Measurements from ENCODE around the gene ZCWPW1. TPM values are rescaled to one million over a fixed set of nuclear protein-coding genes. Genes with fewer than 3 reads are reported as not detected.

Gene ZCWPW1
- total RNA-seq, 1 experiment from 2014 or later, result 7.4 TPM

DNA sequence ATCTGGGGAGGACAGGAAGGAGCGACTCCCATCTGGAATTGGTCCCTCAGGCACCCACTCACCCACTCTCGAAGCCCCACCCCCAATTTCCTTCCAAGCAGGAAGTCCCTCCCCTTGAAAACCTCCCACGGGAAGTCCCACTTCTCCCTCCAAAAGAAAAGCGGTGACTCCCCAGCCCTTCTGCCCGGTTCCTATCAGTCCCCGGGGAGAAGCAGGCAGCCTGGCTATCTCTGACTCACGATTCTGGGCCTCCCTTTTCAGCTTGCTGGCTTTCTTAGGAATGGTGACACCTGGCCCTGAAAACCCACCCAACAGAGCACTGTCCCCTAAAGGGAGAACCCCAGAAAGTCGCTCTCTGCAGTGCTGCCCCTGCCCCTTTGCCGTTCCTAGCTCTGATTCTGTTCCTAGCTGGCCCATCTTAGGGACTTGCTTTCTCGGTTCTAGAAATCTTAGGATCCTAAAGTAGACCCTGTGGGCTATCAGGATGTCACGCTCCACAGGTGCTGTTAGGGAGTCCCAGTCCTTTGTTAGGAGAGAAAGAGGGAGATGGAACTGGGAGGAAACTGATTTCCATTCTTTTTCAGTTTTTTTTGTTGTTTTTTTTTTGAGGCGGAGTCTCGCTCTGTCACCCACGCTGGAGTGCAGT lies 44.5 kb upstream of the ZCWPW1 start:
- CTCF ChIA-PET, result no interaction called here
- Histone ChIP-seq H2AFZ (no peak overlapping the region), H3K27me3 (ENCODE audit: insufficient read depth, low read depth) (no peaks in the 10 kb centered on the region), H4K20me1 (ENCODE audit: insufficient read depth) (peaks cover 4% of the 10 kb centered on the region; the same call in 1 of the 2 replicates), H3K4me1 (replicated peaks; ENCODE audit: insufficient read depth) (peaks cover 8% of the 10 kb centered on the region), H3K4me2 (no peak overlapping the region), H3F3A (ENCODE audit: insufficient read depth, low read depth) (peaks cover 14% of the 10 kb centered on the region; the same call in 1 of the 2 replicates), H3K27ac (no peak overlapping the region), H3K9me2 (ENCODE audit: insufficient read depth) (no peaks in the 10 kb centered on the region), H3K9me3 (ENCODE audit: insufficient read depth, low read depth) (no peaks in the 10 kb centered on the region), H3K4me3 (no peak overlapping the region), H3K36me3 (ENCODE audit: low read depth) (no peaks in the 10 kb centered on the region), H3K79me2 (ENCODE audit: low read depth) (peaks cover 18% of the 10 kb centered on the region)
- intact Hi-C loops (cut with micrococcal nuclease; ENCODE audit: unreplicated experiment), result no loop called here
- no peak for DNase-seq
- TF ChIP-seq EZH2 (IDR thresholded peaks at IDR 0.05; ENCODE audit: low read depth) (no peak), CTCF (conservative IDR thresholded peaks at IDR 0.05) (no peak)
- POLR2A ChIA-PET (ENCODE audit: unreplicated experiment), result no interaction called here
- no TSS peak for BruUV-seq (replicated peaks)

DNA sequence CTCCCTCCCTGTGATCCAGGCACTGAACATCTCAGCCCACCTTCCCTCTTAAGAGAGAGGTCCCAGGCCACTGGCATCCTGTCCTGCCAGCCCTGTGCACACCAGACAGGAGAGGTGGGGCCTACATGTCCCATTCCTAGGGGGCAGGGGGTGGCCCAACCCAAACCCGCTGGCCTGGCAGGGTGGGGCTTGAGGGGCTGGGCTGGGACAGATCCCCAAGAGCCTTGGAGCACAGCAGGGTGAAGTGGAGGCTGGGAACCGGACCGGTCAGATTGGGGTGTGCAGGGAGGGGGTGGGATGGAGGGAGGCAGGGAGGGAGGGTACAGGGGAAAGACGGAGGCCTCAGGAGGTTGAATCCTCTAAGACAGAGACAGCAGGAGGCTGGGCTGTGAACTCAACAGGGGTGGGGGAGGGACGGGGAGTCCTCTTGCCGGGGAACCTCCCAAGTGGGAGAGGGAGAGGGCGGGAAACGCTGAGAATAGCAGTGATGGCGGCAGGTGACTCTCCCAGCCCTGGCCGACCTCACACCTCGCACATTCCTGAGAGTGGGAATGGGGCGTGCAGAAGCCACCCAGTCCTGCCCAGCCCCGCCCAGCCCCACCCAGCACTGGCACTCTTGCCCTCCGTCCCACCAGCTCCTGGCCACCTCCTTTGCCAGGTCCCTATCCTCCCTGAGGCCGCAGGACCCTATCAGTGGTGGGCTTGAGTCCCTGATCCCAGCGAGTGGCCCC lies 43.8 kb upstream of the ZCWPW1 start:
- no peak overlapping the region for H3K27ac ChIP-seq
- no peaks in the 10 kb centered on the region for H3K9me2 ChIP-seq (ENCODE audit: insufficient read depth)
- DNase-seq, result no peak
- H3K27me3 ChIP-seq (ENCODE audit: insufficient read depth, low read depth), result no peaks in the 10 kb centered on the region
- H4K20me1 ChIP-seq (ENCODE audit: insufficient read depth), result peaks cover 4% of the 10 kb centered on the region; the same call in 1 of the 2 replicates
- ChIA-PET CTCF (no interaction called here), POLR2A (ENCODE audit: unreplicated experiment) (no interaction called here)
- no peak overlapping the region for H3K4me2 ChIP-seq
- H3K4me3 ChIP-seq, result no peak overlapping the region
- intact Hi-C loops (cut with micrococcal nuclease; ENCODE audit: unreplicated experiment), result no loop called here
- H3K9me3 ChIP-seq (ENCODE audit: insufficient read depth, low read depth), result no peaks in the 10 kb centered on the region
- no peaks in the 10 kb centered on the region for H3K36me3 ChIP-seq (ENCODE audit: low read depth)
- no TSS peak for BruUV-seq (replicated peaks)
- H2AFZ ChIP-seq, result no peak overlapping the region
- H3K4me1 ChIP-seq (replicated peaks; ENCODE audit: insufficient read depth), result peaks cover 2% of the 10 kb centered on the region
- TF ChIP-seq EZH2 (IDR thresholded peaks at IDR 0.05; ENCODE audit: low read depth) (no peak), CTCF (conservative IDR thresholded peaks at IDR 0.05) (no peak)
- peaks cover 14% of the 10 kb centered on the region; the same call in 1 of the 2 replicates for H3F3A ChIP-seq (ENCODE audit: insufficient read depth, low read depth)
- H3K79me2 ChIP-seq (ENCODE audit: low read depth), result peaks cover 11% of the 10 kb centered on the region

- H3K4me3 ChIP-seq, result no peak overlapping the region
- H3K79me2 ChIP-seq (ENCODE audit: low read depth), result no peaks in the 10 kb centered on the region
- peaks cover 14% of the 10 kb centered on the region; the same call in 1 of the 2 replicates for H3F3A ChIP-seq (ENCODE audit: insufficient read depth, low read depth)
- TF ChIP-seq EZH2 (IDR thresholded peaks at IDR 0.05; ENCODE audit: low read depth) (no peak), CTCF (conservative IDR thresholded peaks at IDR 0.05) (no peak)
- H2AFZ ChIP-seq, result no peak overlapping the region
- 0 out of 2 replicates have a peak, but pooled peaks cover 4% of the 10 kb centered on the region for H4K20me1 ChIP-seq (ENCODE audit: insufficient read depth)
- BruUV-seq (replicated peaks), result no TSS peak
- POLR2A ChIA-PET (ENCODE audit: unreplicated experiment), result no interaction called here
- H3K27me3 ChIP-seq (ENCODE audit: insufficient read depth, low read depth), result no peaks in the 10 kb centered on the region
- H3K9me2 ChIP-seq (ENCODE audit: insufficient read depth), result no peaks in the 10 kb centered on the region
- no peaks in the 10 kb centered on the region for H3K9me3 ChIP-seq (ENCODE audit: insufficient read depth, low read depth)
- H3K36me3 ChIP-seq (ENCODE audit: low read depth), result no peaks in the 10 kb centered on the region
- intact Hi-C loops (cut with micrococcal nuclease; ENCODE audit: unreplicated experiment), result no loop called here
- no peaks in the 10 kb centered on the region for H3K4me1 ChIP-seq (replicated peaks; ENCODE audit: insufficient read depth)
- H3K4me2 ChIP-seq, result no peak overlapping the region
- DNase-seq, result no peak
- CTCF ChIA-PET, result no interaction called here
- no peak overlapping the region for H3K27ac ChIP-seq
Measured at GRCh38 chr7:100471021-100471420, 42.5 kb upstream of the ZCWPW1 start.
